ENCODE data around the gene ANGPTL2. TPM values are rescaled to one million over a fixed set of nuclear protein-coding genes. Genes with fewer than 3 reads are reported as not detected.

Gene ANGPTL2
- total RNA-seq, 2 donors from 2014 or later, result 0.10 TPM; not detected in 1

GRCh38 chr9:127056446-127056845 is 66.0 kb downstream of the ANGPTL2 start:
- Mint-ChIP-seq H3K4me3 (no peak overlapping the region), H3K27ac (no peak overlapping the region), H3K36me3 (ENCODE audit: low read depth) (no peaks in the 10 kb centered on the region), H3K4me1 (peaks cover 16% of the 10 kb centered on the region), H3K27me3 (no peaks in the 10 kb centered on the region)
- no peaks in the 10 kb centered on the region for H3K9me3 ChIP-seq (ENCODE audit: control insufficient read depth, low read length, poor library complexity, severe bottlenecking)
- no peak for DNase-seq
- ATAC-seq, result no peak

- H3K9me3 ChIP-seq (ENCODE audit: control insufficient read depth, low read length, poor library complexity, severe bottlenecking), result no peaks in the 10 kb centered on the region
- Mint-ChIP-seq H3K27me3 (no peaks in the 10 kb centered on the region), H3K36me3 (ENCODE audit: low read depth) (no peaks in the 10 kb centered on the region), H3K27ac (no peak overlapping the region), H3K4me3 (no peak overlapping the region), H3K4me1 (peaks cover 16% of the 10 kb centered on the region)
- ATAC-seq (no peak), DNase-seq (no peak)
Observed at GRCh38 chr9:127055745-127056402, 66.6 kb downstream of the ANGPTL2 start.

GRCh38 chr9:127053960-127054359 is 68.5 kb downstream of the ANGPTL2 start:
- H3K4me1 Mint-ChIP-seq, result peaks cover 22% of the 10 kb centered on the region
- DNase-seq (no peak), ATAC-seq (no peak)
- H3K27me3 Mint-ChIP-seq, result no peaks in the 10 kb centered on the region
- no peak overlapping the region for H3K4me3 Mint-ChIP-seq
- no peaks in the 10 kb centered on the region for H3K36me3 Mint-ChIP-seq (ENCODE audit: low read depth)
- no peak overlapping the region for H3K27ac Mint-ChIP-seq
- H3K9me3 ChIP-seq (ENCODE audit: control insufficient read depth, low read length, poor library complexity, severe bottlenecking), result no peaks in the 10 kb centered on the region

GRCh38 chr9:127053057-127053821 is 69.2 kb downstream of the ANGPTL2 start:
- Mint-ChIP-seq H3K4me3 (no peak overlapping the region), H3K27ac (no peak overlapping the region)

GRCh38 chr9:127051881-127052595 is 70.4 kb downstream of the ANGPTL2 start:
- Mint-ChIP-seq H3K4me1 (peaks cover 27% of the 10 kb centered on the region), H3K27me3 (no peaks in the 10 kb centered on the region), H3K36me3 (ENCODE audit: low read depth) (no peaks in the 10 kb centered on the region), H3K27ac (no peak overlapping the region), H3K4me3 (no peak overlapping the region)
- no peaks in the 10 kb centered on the region for H3K9me3 ChIP-seq (ENCODE audit: control insufficient read depth, low read length, poor library complexity, severe bottlenecking)
- no peak for DNase-seq
- ATAC-seq, result no peak

More at GRCh38 chr9:127053057-127053821, 69.2 kb downstream of the ANGPTL2 start:
- ATAC-seq, result no peak
- H3K27me3 Mint-ChIP-seq, result no peaks in the 10 kb centered on the region
- H3K4me1 Mint-ChIP-seq, result peaks cover 22% of the 10 kb centered on the region
- no peak for DNase-seq
- H3K9me3 ChIP-seq (ENCODE audit: control insufficient read depth, low read length, poor library complexity, severe bottlenecking), result no peaks in the 10 kb centered on the region
- H3K36me3 Mint-ChIP-seq (ENCODE audit: low read depth), result no peaks in the 10 kb centered on the region

- no peak overlapping the region for H3K4me3 Mint-ChIP-seq
- ATAC-seq, result no peak
- no peaks in the 10 kb centered on the region for H3K27me3 Mint-ChIP-seq
- no peak for DNase-seq
- no peaks in the 10 kb centered on the region for H3K36me3 Mint-ChIP-seq (ENCODE audit: low read depth)
- H3K4me1 Mint-ChIP-seq, result peaks cover 23% of the 10 kb centered on the region
- H3K27ac Mint-ChIP-seq, result no peak overlapping the region
- H3K9me3 ChIP-seq (ENCODE audit: control insufficient read depth, low read length, poor library complexity, severe bottlenecking), result no peaks in the 10 kb centered on the region
Observed at GRCh38 chr9:127050591-127051001, 71.8 kb downstream of the ANGPTL2 start.

GRCh38 chr9:127050152-127050551 is 72.3 kb downstream of the ANGPTL2 start:
- peaks cover 26% of the 10 kb centered on the region for H3K4me1 Mint-ChIP-seq
- H3K36me3 Mint-ChIP-seq (ENCODE audit: low read depth), result no peaks in the 10 kb centered on the region
- H3K27me3 Mint-ChIP-seq, result no peaks in the 10 kb centered on the region
- peak overlapping the region; percentile 68 for H3K4me3 Mint-ChIP-seq
- no peaks in the 10 kb centered on the region for H3K9me3 ChIP-seq (ENCODE audit: control insufficient read depth, low read length, poor library complexity, severe bottlenecking)
- no peak overlapping the region for H3K27ac Mint-ChIP-seq
- DNase-seq (no peak), ATAC-seq (no peak)

GRCh38 chr9:127049581-127049980 is 72.9 kb downstream of the ANGPTL2 start:
- no peaks in the 10 kb centered on the region for H3K9me3 ChIP-seq (ENCODE audit: control insufficient read depth, low read length, poor library complexity, severe bottlenecking)
- Mint-ChIP-seq H3K27ac (no peak overlapping the region), H3K4me3 (peak overlapping the region; percentile 34), H3K27me3 (no peaks in the 10 kb centered on the region), H3K36me3 (ENCODE audit: low read depth) (no peaks in the 10 kb centered on the region), H3K4me1 (peaks cover 26% of the 10 kb centered on the region)
- no peak for ATAC-seq
- no peak for DNase-seq

GRCh38 chr9:127049044-127049443 is 73.4 kb downstream of the ANGPTL2 start:
- ATAC-seq (peak; percentile 66), DNase-seq (no peak)
- Mint-ChIP-seq H3K4me3 (peak overlapping the region; percentile 86), H3K27ac (peak overlapping the region; percentile 77), H3K27me3 (no peaks in the 10 kb centered on the region), H3K4me1 (peaks cover 26% of the 10 kb centered on the region), H3K36me3 (ENCODE audit: low read depth) (no peaks in the 10 kb centered on the region)
- no peaks in the 10 kb centered on the region for H3K9me3 ChIP-seq (ENCODE audit: control insufficient read depth, low read length, poor library complexity, severe bottlenecking)

GRCh38 chr9:127047971-127048370 is 74.5 kb downstream of the ANGPTL2 start:
- H3K27ac Mint-ChIP-seq, result peak overlapping the region; percentile 77
- peaks cover 26% of the 10 kb centered on the region for H3K4me1 Mint-ChIP-seq
- H3K9me3 ChIP-seq (ENCODE audit: control insufficient read depth, low read length, poor library complexity, severe bottlenecking), result no peaks in the 10 kb centered on the region
- no peaks in the 10 kb centered on the region for H3K27me3 Mint-ChIP-seq
- DNase-seq (no peak), ATAC-seq (no peak)
- H3K36me3 Mint-ChIP-seq (ENCODE audit: low read depth), result no peaks in the 10 kb centered on the region
- H3K4me3 Mint-ChIP-seq, result peak overlapping the region; percentile 46

- no peak overlapping the region for H3K4me3 Mint-ChIP-seq
- DNase-seq (no peak), ATAC-seq (no peak)
- no peaks in the 10 kb centered on the region for H3K9me3 ChIP-seq (ENCODE audit: control insufficient read depth, low read length, poor library complexity, severe bottlenecking)
- H3K27me3 Mint-ChIP-seq, result no peaks in the 10 kb centered on the region
- no peaks in the 10 kb centered on the region for H3K36me3 Mint-ChIP-seq (ENCODE audit: low read depth)
- H3K27ac Mint-ChIP-seq, result no peak overlapping the region
- H3K4me1 Mint-ChIP-seq, result peaks cover 22% of the 10 kb centered on the region
Observed at GRCh38 chr9:127045148-127045547, 77.3 kb downstream of the ANGPTL2 start.

- ATAC-seq, result no peak
- Mint-ChIP-seq H3K27me3 (no peaks in the 10 kb centered on the region), H3K4me1 (no peaks in the 10 kb centered on the region), H3K36me3 (ENCODE audit: low read depth) (peaks cover 9% of the 10 kb centered on the region), H3K27ac (no peak overlapping the region), H3K4me3 (no peak overlapping the region)
- no peak for DNase-seq
- no peaks in the 10 kb centered on the region for H3K9me3 ChIP-seq (ENCODE audit: control insufficient read depth, low read length, poor library complexity, severe bottlenecking)
Observed at GRCh38 chr9:127039492-127039891, 82.9 kb downstream of the ANGPTL2 start.

GRCh38 chr9:127038531-127038930 is 83.9 kb downstream of the ANGPTL2 start:
- DNase-seq, result no peak
- Mint-ChIP-seq H3K27me3 (no peaks in the 10 kb centered on the region), H3K36me3 (ENCODE audit: low read depth) (peaks cover 11% of the 10 kb centered on the region), H3K4me3 (no peak overlapping the region), H3K4me1 (peaks cover 2% of the 10 kb centered on the region), H3K27ac (no peak overlapping the region)
- no peaks in the 10 kb centered on the region for H3K9me3 ChIP-seq (ENCODE audit: control insufficient read depth, low read length, poor library complexity, severe bottlenecking)
- ATAC-seq, result no peak

Data from T-helper 17 cell (primary cell).